OCI-LY3 (cell line): ENCODE measurements around the gene VDAC1.

Experiments
- H2AFZ ChIP-seq: fragments of 200-600, 300-600 bp; shearing (Covaris generic); 2 replicates; pipeline ENCODE4 v1.6.0; 2014; ENCODE audit warnings: antibody characterized with exemption, low read depth, low read length
- H3K27ac ChIP-seq: fragments of 200-600, 300-600 bp; sonication (generic); 2 replicates; pipeline ENCODE4 v1.5.1; 2014; ENCODE audit warnings: mild to moderate bottlenecking, low read length, moderate library complexity, mixed read lengths
- H3K27me3 ChIP-seq: fragments of 200-600, 300-600 bp; sonication (generic); 2 replicates; pipeline ENCODE4 v1.6.1; 2014; ENCODE audit warnings: low read depth, low read length, mixed read lengths
- H3K36me3 ChIP-seq: fragments of 200-600, 300-600 bp; sonication (generic); replicated peaks from 2 replicates; pipeline ENCODE3; 2014; ENCODE audit warnings: low read depth, low read length, mixed read lengths
- H3K4me1 ChIP-seq: fragments of 300-600, 200-600 bp; sonication (generic); 2 replicates; pipeline ENCODE4 v1.6.1; 2014; ENCODE audit warnings: low read length, mixed read lengths
- H3K4me2 ChIP-seq: fragments of 200-600, 300-600 bp; sonication (generic); 2 replicates; pipeline ENCODE4 v1.6.1; 2014; ENCODE audit warnings: low read length, mixed read lengths
- H3K4me3 ChIP-seq: fragments of 300-600, 200-600 bp; sonication (generic); 2 replicates; pipeline ENCODE4 v1.5.1; 2014; ENCODE audit warnings: antibody characterized with exemption, mild to moderate bottlenecking, low read length, moderate library complexity
- H3K79me2 ChIP-seq: fragments of 300-600, 200-600 bp; shearing (Covaris generic); 2 replicates; pipeline ENCODE4 v1.6.1; 2014; ENCODE audit warnings: mild to moderate bottlenecking, low read length, mixed read lengths
- H3K9ac ChIP-seq: fragments of 300-600, 200-600 bp; shearing (Covaris generic); 2 replicates; pipeline ENCODE4 v1.6.0; 2014; ENCODE audit warnings: mild to moderate bottlenecking, low read length, moderate library complexity
- H3K9me3 ChIP-seq: fragments of 200-600, 300-600 bp; shearing (Covaris generic); 2 replicates; pipeline ENCODE4 v1.6.1; 2014; ENCODE audit warnings: low read length, mixed read lengths; ENCODE audit not compliant: insufficient read depth
- H4K20me1 ChIP-seq: fragments of 200-600, 300-600 bp; sonication (generic); 2 replicates; pipeline ENCODE4 v1.6.1; 2016; ENCODE audit warnings: low read length, mixed read lengths; ENCODE audit not compliant: insufficient read depth
- CTCF ChIP-seq: fragments of 200-600, 300-600 bp; sonication (generic); IDR thresholded peaks from 2 replicates; pipeline ENCODE4 v1.5.1; 2014; ENCODE audit warnings: antibody characterized with exemption, low read length, low read depth
- EZH2phosphoT487 ChIP-seq: fragments of 200-600 bp; shearing (Covaris generic); IDR thresholded peaks from 2 replicates; pipeline ENCODE4 v1.6.1; 2018; ENCODE audit warnings: antibody characterized with exemption, mixed run types, low read depth

VDAC1 gene

GRCh38 chr5:134048864-134049263 is 44.1 kb upstream of the VDAC1 start:
- no peak overlapping the region for H3K4me2 ChIP-seq
- no peaks in the 10 kb centered on the region for H3K36me3 ChIP-seq
- no peaks in the 10 kb centered on the region for H3K27me3 ChIP-seq
- no peak overlapping the region for H3K9ac ChIP-seq
- no peaks in the 10 kb centered on the region for H3K79me2 ChIP-seq
- no peak overlapping the region for H3K4me3 ChIP-seq
- H3K4me1 ChIP-seq: peaks cover 1% of the 10 kb centered on the region; the same call in 1 of the 2 replicates
- no peaks in the 10 kb centered on the region for H4K20me1 ChIP-seq
- H3K27ac ChIP-seq: no peak overlapping the region
- H3K9me3 ChIP-seq: no peaks in the 10 kb centered on the region
- TF ChIP-seq EZH2phosphoT487 (no peak), CTCF (no peak)
- no peak overlapping the region for H2AFZ ChIP-seq

DNA sequence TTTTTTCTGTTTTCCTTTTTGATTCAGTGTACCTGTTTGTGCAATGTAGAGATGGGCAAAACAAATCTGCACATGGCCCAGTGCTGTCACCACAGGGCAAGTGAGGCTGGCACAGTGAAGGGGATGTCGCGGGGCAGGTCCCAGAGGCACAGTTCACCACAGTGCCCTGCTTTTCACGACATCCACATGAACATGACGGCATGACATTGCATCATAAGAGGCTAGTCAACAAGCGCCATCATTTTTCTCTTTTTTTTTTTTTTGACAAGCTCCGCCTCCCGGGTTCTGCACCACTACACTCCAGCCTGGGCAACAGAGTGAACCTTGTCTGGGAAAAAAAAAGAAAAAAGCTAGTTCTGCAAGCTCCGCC is 42.9 kb upstream of the VDAC1 start:
- no peaks in the 10 kb centered on the region for H3K4me1 ChIP-seq
- H3K27ac ChIP-seq: no peak overlapping the region
- TF ChIP-seq CTCF (no peak), EZH2phosphoT487 (no peak)
- H2AFZ ChIP-seq: no peak overlapping the region
- H4K20me1 ChIP-seq: no peaks in the 10 kb centered on the region
- H3K9me3 ChIP-seq: no peaks in the 10 kb centered on the region
- no peaks in the 10 kb centered on the region for H3K27me3 ChIP-seq
- no peak overlapping the region for H3K4me2 ChIP-seq
- H3K9ac ChIP-seq: no peak overlapping the region
- no peak overlapping the region for H3K4me3 ChIP-seq
- H3K79me2 ChIP-seq: no peaks in the 10 kb centered on the region
- no peaks in the 10 kb centered on the region for H3K36me3 ChIP-seq

DNA sequence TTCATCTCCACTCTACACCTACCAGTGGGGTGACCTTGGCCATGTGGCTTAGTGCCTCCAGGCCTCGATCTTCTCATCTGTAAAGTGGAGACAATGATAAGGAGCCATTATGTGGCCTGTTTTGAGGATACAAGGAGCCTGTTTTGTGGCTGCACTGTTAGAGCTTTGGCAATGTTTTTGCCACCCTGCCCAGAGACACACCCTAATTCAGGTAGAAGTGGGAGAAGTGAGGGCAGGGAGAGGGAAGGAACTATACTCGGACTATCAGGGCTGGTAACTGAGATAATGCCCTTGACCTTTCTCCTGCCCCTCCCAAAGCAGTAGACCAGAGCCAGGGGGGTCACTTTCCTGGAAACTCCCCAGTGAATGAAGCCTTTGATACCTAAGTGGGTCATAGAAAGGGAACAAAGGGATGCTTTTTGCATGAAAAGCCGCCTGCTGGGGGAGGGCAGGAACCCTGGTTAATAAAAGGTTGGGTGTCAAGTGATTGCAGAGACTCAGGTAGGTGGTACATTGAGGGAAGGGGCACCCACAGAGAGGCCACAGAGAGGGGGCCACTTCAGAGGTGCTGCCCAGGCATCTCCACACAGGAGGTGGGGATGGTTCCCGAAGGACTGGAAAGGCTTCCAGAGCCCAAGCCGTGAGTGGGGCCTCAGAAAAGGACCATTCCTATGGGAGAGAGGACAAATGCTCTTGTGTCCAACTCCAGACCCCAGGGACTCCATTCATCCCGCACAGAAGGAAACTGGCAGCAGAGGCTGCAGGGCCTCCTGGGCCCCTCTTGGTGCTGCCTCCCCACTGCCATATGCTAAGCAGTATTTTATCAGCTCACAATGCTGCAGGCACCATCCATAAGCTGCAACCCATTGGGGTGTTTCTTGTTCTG is 42.3 kb upstream of the VDAC1 start:
- Histone ChIP-seq H3K9me3 (no peaks in the 10 kb centered on the region), H3K79me2 (no peaks in the 10 kb centered on the region), H3K27me3 (no peaks in the 10 kb centered on the region), H3K4me1 (peaks cover 2% of the 10 kb centered on the region; the same call in 1 of the 2 replicates), H2AFZ (no peak overlapping the region; the same call in 1 of the 2 replicates), H3K4me3 (no peak overlapping the region), H3K9ac (no peak overlapping the region), H3K36me3 (no peaks in the 10 kb centered on the region), H3K4me2 (no peak overlapping the region), H3K27ac (no peak overlapping the region), H4K20me1 (no peaks in the 10 kb centered on the region)
- TF ChIP-seq EZH2phosphoT487: no peak
- TF ChIP-seq CTCF: no peak

DNA sequence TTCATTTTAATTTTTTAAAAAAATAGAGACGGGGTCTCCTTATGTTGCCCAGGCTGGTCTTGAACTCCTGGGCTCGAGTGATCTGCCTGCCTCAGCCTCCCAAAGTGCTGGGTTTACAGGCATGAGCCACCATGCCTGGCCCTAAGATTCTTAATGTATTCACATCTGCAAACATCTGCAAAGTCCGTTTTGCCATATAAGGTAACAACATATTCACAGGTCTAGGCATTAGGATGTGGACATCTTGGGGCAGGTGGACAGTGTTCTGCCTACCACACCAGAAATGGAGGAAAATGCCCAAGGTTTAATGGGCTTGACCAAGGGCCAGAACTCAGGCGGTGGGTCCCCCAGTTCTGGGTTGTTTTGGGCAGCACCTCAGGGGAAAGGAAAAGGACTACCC is 41.6 kb upstream of the VDAC1 start:
- H3K9me3 ChIP-seq: no peaks in the 10 kb centered on the region
- no peaks in the 10 kb centered on the region for H4K20me1 ChIP-seq
- H3K4me1 ChIP-seq: peaks cover 9% of the 10 kb centered on the region
- no peak overlapping the region for H2AFZ ChIP-seq
- H3K4me3 ChIP-seq: no peak overlapping the region
- no peak overlapping the region for H3K9ac ChIP-seq
- H3K27ac ChIP-seq: no peak overlapping the region
- no peak overlapping the region for H3K4me2 ChIP-seq
- no peaks in the 10 kb centered on the region for H3K27me3 ChIP-seq
- TF ChIP-seq CTCF: no peak
- no peak for TF ChIP-seq EZH2phosphoT487
- no peaks in the 10 kb centered on the region for H3K36me3 ChIP-seq
- no peaks in the 10 kb centered on the region for H3K79me2 ChIP-seq
